Stomach smooth muscle (tissue), 2 donors: ENCODE data around the gene ZNF618.

Experiments
- H3K27ac ChIP-seq: one replicate; pipeline ENCODE4 v1.7.0; 2013; ENCODE audit warnings: mild to moderate bottlenecking, low read length, inconsistent platforms
- H3K27me3 ChIP-seq, 2 donors: one replicate each; pipeline ENCODE4 v1.7.0; 2013; ENCODE audit warnings: low read length in 2 of 2; ENCODE audit not compliant: insufficient read depth in 2 of 2, control insufficient read depth in 1 of 2
- H3K36me3 ChIP-seq, 2 donors: one replicate each; pipeline ENCODE4 v1.7.0; 2013; ENCODE audit warnings: low read length in 2 of 2; ENCODE audit not compliant: control insufficient read depth in 2 of 2, insufficient read depth in 2 of 2
- H3K4me1 ChIP-seq: one replicate; pipeline ENCODE4 v1.7.0; 2013; ENCODE audit warnings: low read length; ENCODE audit not compliant: control insufficient read depth, insufficient read depth
- H3K4me3 ChIP-seq, 2 donors: one replicate each; pipeline ENCODE4 v1.7.0; 2013; ENCODE audit warnings: low read length in 2 of 2
- H3K9ac ChIP-seq, 2 donors: one replicate each; pipeline ENCODE4 v1.7.0; 2013; ENCODE audit warnings: low read length in 2 of 2, mild to moderate bottlenecking in 1 of 2
- H3K9me3 ChIP-seq, 2 donors: one replicate each; pipeline ENCODE4 v1.7.0; 2013; ENCODE audit warnings: low read length in 2 of 2; ENCODE audit not compliant: control insufficient read depth in 2 of 2
- donor health status: healthy.
- donor health status: Pancreatic carcinoma.

Gene ZNF618

GRCh38 chr9:113973226-113973625 is 97.1 kb downstream of the ZNF618 start:
- no peak overlapping the region for H3K4me3 ChIP-seq
- H3K9me3 ChIP-seq = no peaks in the 10 kb centered on the region
- no peaks in the 10 kb centered on the region for H3K27me3 ChIP-seq
- H3K4me1 ChIP-seq = no peaks in the 10 kb centered on the region
- H3K27ac ChIP-seq = no peak overlapping the region
- no peak overlapping the region for H3K9ac ChIP-seq
- H3K36me3 ChIP-seq = no peaks in the 10 kb centered on the region

GRCh38 chr9:113973963-113974413 is 97.9 kb downstream of the ZNF618 start:
- H3K36me3 ChIP-seq = no peaks in the 10 kb centered on the region
- H3K9me3 ChIP-seq = no peaks in the 10 kb centered on the region
- H3K27me3 ChIP-seq = no peaks in the 10 kb centered on the region
- H3K27ac ChIP-seq = no peak overlapping the region
- H3K9ac ChIP-seq = no peak overlapping the region
- no peak overlapping the region for H3K4me3 ChIP-seq
- H3K4me1 ChIP-seq = no peaks in the 10 kb centered on the region

- Histone ChIP-seq H3K36me3 (no peaks in the 10 kb centered on the region), H3K9me3 (no peaks in the 10 kb centered on the region), H3K9ac (no peak overlapping the region), H3K27ac (no peak overlapping the region), H3K4me3 (no peak overlapping the region), H3K27me3 (no peaks in the 10 kb centered on the region), H3K4me1 (no peaks in the 10 kb centered on the region)
Observed at GRCh38 chr9:113976915-113977314, 100.8 kb downstream of the ZNF618 start.

GRCh38 chr9:113978725-113979342 is 102.7 kb downstream of the ZNF618 start:
- Histone ChIP-seq H3K9ac (no peak overlapping the region), H3K4me1 (no peaks in the 10 kb centered on the region), H3K36me3 (no peaks in the 10 kb centered on the region), H3K9me3 (no peaks in the 10 kb centered on the region), H3K4me3 (no peak overlapping the region), H3K27me3 (no peaks in the 10 kb centered on the region), H3K27ac (no peak overlapping the region)

GRCh38 chr9:113979343-113980127 is 103.4 kb downstream of the ZNF618 start:
- no peaks in the 10 kb centered on the region for H3K4me1 ChIP-seq

GRCh38 chr9:113984639-113985380 is 108.7 kb downstream of the ZNF618 start:
- Histone ChIP-seq H3K36me3 (peaks cover 0 to 3% of the 10 kb centered on the region in 2 donors), H3K9me3 (no peaks in the 10 kb centered on the region), H3K27ac (no peak overlapping the region), H3K4me1 (peaks cover 4% of the 10 kb centered on the region), H3K4me3 (no peak overlapping the region), H3K9ac (no peak overlapping the region), H3K27me3 (no peaks in the 10 kb centered on the region)

More at GRCh38 chr9:113979343-113980127, 103.4 kb downstream of the ZNF618 start:
- H3K36me3 ChIP-seq = no peaks in the 10 kb centered on the region
- no peak overlapping the region for H3K4me3 ChIP-seq
- H3K27me3 ChIP-seq = no peaks in the 10 kb centered on the region
- H3K9ac ChIP-seq = no peak overlapping the region
- no peaks in the 10 kb centered on the region for H3K9me3 ChIP-seq
- no peak overlapping the region for H3K27ac ChIP-seq

- no peaks in the 10 kb centered on the region for H3K27me3 ChIP-seq
- peaks cover 0 to 3% of the 10 kb centered on the region in 2 donors for H3K36me3 ChIP-seq
- H3K9me3 ChIP-seq = no peaks in the 10 kb centered on the region
- no peak overlapping the region for H3K9ac ChIP-seq
- H3K4me1 ChIP-seq = peaks cover 6% of the 10 kb centered on the region
- H3K4me3 ChIP-seq = no peak overlapping the region
- H3K27ac ChIP-seq = no peak overlapping the region
Observed at GRCh38 chr9:113985968-113986585, 110.0 kb downstream of the ZNF618 start.

GRCh38 chr9:113986931-113987330 is 110.8 kb downstream of the ZNF618 start:
- no peak overlapping the region for H3K27ac ChIP-seq
- peaks cover 9% of the 10 kb centered on the region for H3K4me1 ChIP-seq
- H3K9me3 ChIP-seq = no peaks in the 10 kb centered on the region
- no peaks in the 10 kb centered on the region for H3K27me3 ChIP-seq
- no peak overlapping the region for H3K4me3 ChIP-seq
- peaks cover 0 to 3% of the 10 kb centered on the region in 2 donors for H3K36me3 ChIP-seq
- no peak overlapping the region for H3K9ac ChIP-seq

- H3K27me3 ChIP-seq = no peaks in the 10 kb centered on the region
- no peaks in the 10 kb centered on the region for H3K9me3 ChIP-seq
- no peak overlapping the region for H3K4me3 ChIP-seq
- H3K9ac ChIP-seq = no peak overlapping the region
- peaks cover 9% of the 10 kb centered on the region for H3K4me1 ChIP-seq
- H3K36me3 ChIP-seq = peaks cover 0 to 3% of the 10 kb centered on the region in 2 donors
- no peak overlapping the region for H3K27ac ChIP-seq
Observed at GRCh38 chr9:113987526-113987925, 111.4 kb downstream of the ZNF618 start.

- H3K36me3 ChIP-seq = peaks cover 0 to 3% of the 10 kb centered on the region in 2 donors
- no peak overlapping the region for H3K9ac ChIP-seq
- H3K27ac ChIP-seq = no peak overlapping the region
- no peaks in the 10 kb centered on the region for H3K27me3 ChIP-seq
- no peak overlapping the region for H3K4me3 ChIP-seq
- H3K9me3 ChIP-seq = no peaks in the 10 kb centered on the region
- H3K4me1 ChIP-seq = peaks cover 13% of the 10 kb centered on the region
Observed at GRCh38 chr9:113988385-113989016, 112.4 kb downstream of the ZNF618 start.
